Measurements from ENCODE around the gene AK5. TPM values are rescaled to one million over a fixed set of nuclear protein-coding genes. Genes with fewer than 3 reads are reported as not detected.
A peak's percentile ranks its signal among the peaks of the same experiment; 100 is the strongest.

AK5 gene
- polyA plus RNA-seq, 1 donor (not counting 4 experiments of a cell fraction or from before 2014, with no cell fraction given): 0.30 TPM

- H4K20me1 ChIP-seq (ENCODE audit: control insufficient read depth, extremely low read depth, insufficient read depth, low read length): no peaks in the 10 kb centered on the region
- H3K36me3 ChIP-seq (ENCODE audit: control insufficient read depth in 2 of 2, extremely low read depth in 1 of 2, insufficient read depth in 2 of 2, low read length in 2 of 2): peaks cover 8 to 9% of the 10 kb centered on the region in 2 experiments
- H3K27ac ChIP-seq (ENCODE audit: control insufficient read depth, insufficient read depth, low read length): no peak overlapping the region
- H2AFZ ChIP-seq (ENCODE audit: control insufficient read depth, low read length): no peak overlapping the region
- dilution Hi-C loops (cut with MboI; ENCODE audit: extremely low pct_ligation_motif_present, low sequenced_read_pairs): no loop called here
- no peak overlapping the region for H3K9ac ChIP-seq (ENCODE audit: control insufficient read depth, extremely low read depth, insufficient read depth, low read length)
- DNase-seq (ENCODE audit: low read depth, low spot score) (no peak), FAIRE-seq (no peak)
- no peak for TF ChIP-seq EZH2 (IDR thresholded peaks at IDR 0.05; ENCODE audit: low read length)
- TF ChIP-seq CTCF (optimal IDR thresholded peaks at IDR 0.05 in 1 of 3, IDR thresholded peaks at IDR 0.05 in 1 of 3, conservative IDR thresholded peaks at IDR 0.05 in 1 of 3; ENCODE audit: extremely low read depth in 1 of 3, insufficient read depth in 2 of 3, low read length in 3 of 3): no peak
- H3K9me3 ChIP-seq (ENCODE audit: control insufficient read depth, low read depth, low read length): no peaks in the 10 kb centered on the region
- H3K27me3 ChIP-seq (ENCODE audit: control insufficient read depth, extremely low read depth, insufficient read depth, low read length): no peaks in the 10 kb centered on the region
- H3K4me3 ChIP-seq (ENCODE audit: control insufficient read depth in 2 of 3, extremely low read depth in 1 of 3, insufficient read depth in 2 of 3, low read depth in 1 of 3, low read length in 3 of 3): no peak overlapping the region
- H3K9me1 ChIP-seq (ENCODE audit: control insufficient read depth, extremely low read depth, insufficient read depth, low read length): no peaks in the 10 kb centered on the region
- H3K79me2 ChIP-seq (ENCODE audit: control insufficient read depth, insufficient read depth, low read length): no peaks in the 10 kb centered on the region
- no peak overlapping the region for H3K4me2 ChIP-seq (ENCODE audit: control insufficient read depth, extremely low read depth, insufficient read depth, low read depth, low read length)
- H3K4me1 ChIP-seq (ENCODE audit: control insufficient read depth, extremely low read depth, insufficient read depth, low read length): peaks cover 10% of the 10 kb centered on the region
These were observed 278.9 kb downstream of the AK5 start for GRCh38 chr1:77560741-77561140.

DNA sequence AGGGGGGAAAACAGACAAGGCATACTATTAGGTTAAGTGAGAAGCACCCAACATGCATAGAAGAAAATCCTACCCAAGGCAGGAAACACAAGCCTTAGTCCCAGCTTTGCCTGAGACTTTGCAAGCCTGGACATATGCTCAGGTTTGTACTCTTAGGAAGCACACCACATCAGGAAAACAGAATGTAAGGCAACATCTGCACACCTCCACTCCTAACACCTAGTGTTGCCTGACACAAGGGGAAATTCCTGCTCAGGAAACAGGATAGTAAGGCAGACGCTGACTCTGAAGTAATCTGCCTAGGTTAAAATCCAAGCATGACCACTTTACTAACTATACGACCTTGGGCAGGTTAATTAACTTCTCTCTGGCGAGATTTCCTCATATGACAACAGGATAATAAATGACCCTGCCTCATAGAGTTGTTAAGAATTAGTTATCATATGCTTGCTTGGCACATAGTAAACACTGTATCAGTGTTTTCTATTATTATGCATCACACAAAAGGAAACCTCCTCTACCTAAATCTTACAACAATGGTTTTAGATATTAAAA is 280.9 kb downstream of the AK5 start:
- Histone ChIP-seq H2AFZ (ENCODE audit: control insufficient read depth, low read length) (no peak overlapping the region), H3K9me1 (ENCODE audit: control insufficient read depth, extremely low read depth, insufficient read depth, low read length) (no peaks in the 10 kb centered on the region), H3K4me3 (ENCODE audit: control insufficient read depth in 2 of 3, extremely low read depth in 1 of 3, insufficient read depth in 2 of 3, low read depth in 1 of 3, low read length in 3 of 3) (no peak overlapping the region), H3K4me1 (ENCODE audit: control insufficient read depth, extremely low read depth, insufficient read depth, low read length) (peaks cover 10% of the 10 kb centered on the region), H3K27me3 (ENCODE audit: control insufficient read depth, extremely low read depth, insufficient read depth, low read length) (no peaks in the 10 kb centered on the region), H3K27ac (ENCODE audit: control insufficient read depth, insufficient read depth, low read length) (no peak overlapping the region), H3K79me2 (ENCODE audit: control insufficient read depth, insufficient read depth, low read length) (no peaks in the 10 kb centered on the region), H3K36me3 (ENCODE audit: control insufficient read depth in 2 of 2, extremely low read depth in 1 of 2, insufficient read depth in 2 of 2, low read length in 2 of 2) (peaks cover 8 to 14% of the 10 kb centered on the region in 2 experiments), H4K20me1 (ENCODE audit: control insufficient read depth, extremely low read depth, insufficient read depth, low read length) (no peaks in the 10 kb centered on the region), H3K4me2 (ENCODE audit: control insufficient read depth, extremely low read depth, insufficient read depth, low read depth, low read length) (no peak overlapping the region), H3K9me3 (ENCODE audit: control insufficient read depth, low read depth, low read length) (no peaks in the 10 kb centered on the region), H3K9ac (ENCODE audit: control insufficient read depth, extremely low read depth, insufficient read depth, low read length) (no peak overlapping the region)
- dilution Hi-C loops (cut with MboI; ENCODE audit: extremely low pct_ligation_motif_present, low sequenced_read_pairs): no loop called here
- TF ChIP-seq CTCF (optimal IDR thresholded peaks at IDR 0.05 in 1 of 3, IDR thresholded peaks at IDR 0.05 in 1 of 3, conservative IDR thresholded peaks at IDR 0.05 in 1 of 3; ENCODE audit: extremely low read depth in 1 of 3, insufficient read depth in 2 of 3, low read length in 3 of 3) (no peak), EZH2 (IDR thresholded peaks at IDR 0.05; ENCODE audit: low read length) (no peak)
- DNase-seq (ENCODE audit: low read depth, low spot score) (no peak), FAIRE-seq (peak; percentile 95)
